PC-9 (cell line): ENCODE results near the gene REV1.

Experiments used
- CTCF ChIP-seq: fragments of 200-600 bp; sonication (generic); conservative IDR thresholded peaks from 2 replicates; pipeline ENCODE4 v1.6.1; 2017; ENCODE audit warnings: mixed run types, antibody characterized with exemption, mild to moderate bottlenecking, moderate library complexity
- EZH2 ChIP-seq: fragments of 200-600 bp; sonication (generic); IDR thresholded peaks from 2 replicates; pipeline ENCODE4 v1.8.0; 2017; ENCODE audit warnings: antibody characterized with exemption, low read depth

GRCh38 chr2:99470957-99471356, 18.9 kb downstream of the REV1 start:
- no peak for TF ChIP-seq CTCF
- TF ChIP-seq EZH2, result no peak
